ENCODE results near the gene TSPAN14. TPM values are rescaled to one million over a fixed set of nuclear protein-coding genes. Genes with fewer than 3 reads are reported as not detected.
A peak's percentile ranks its signal among the peaks of the same experiment; 100 is the strongest.

TSPAN14 gene
- total RNA-seq, 4 donors from 2014 or later: 17.9 to 50.5 (median 38.4) TPM

- H3K4me3 ChIP-seq: peak overlapping the region in 1 of 4 donors; percentile 8
- no peaks in the 10 kb centered on the region for H3K36me3 ChIP-seq
- TF ChIP-seq POLR2AphosphoS5 (IDR thresholded peaks at IDR 0.05) (no peak), EP300 (IDR thresholded peaks at IDR 0.05) (no peak), POLR2A (IDR thresholded peaks at IDR 0.05; ENCODE audit: low read depth) (no peak), CTCF (IDR thresholded peaks at IDR 0.05) (no peak)
- no peaks in the 10 kb centered on the region for H3K9me3 ChIP-seq
- intact Hi-C loops (cut with DNase I): no loop called here
- peaks cover 95 to 100% (median 100%) of the 10 kb centered on the region in 4 donors for H3K4me1 ChIP-seq
- peak; percentile 90 for DNase-seq (ENCODE audit: extremely low spot score)
- 47% methylated on average over 7 of the region's 7 CpGs for WGBS
- no peaks in the 10 kb centered on the region for H3K27me3 ChIP-seq
- H3K27ac ChIP-seq (replicated peaks in 1 of 4): peak overlapping the region; percentile 50 to 75 (median 71)
Observed at GRCh38 chr10:80462299-80462980, 8.3 kb downstream of the TSPAN14 start.

GRCh38 chr10:80462981-80463741 lies 9.1 kb downstream of the TSPAN14 start:
- H3K4me3 ChIP-seq: peak overlapping the region in 1 of 4 donors; percentile 8

GRCh38 chr10:80463868-80464267 lies 9.8 kb downstream of the TSPAN14 start:
- peaks cover 96 to 100% (median 100%) of the 10 kb centered on the region in 4 donors for H3K4me1 ChIP-seq

More at GRCh38 chr10:80462981-80463741, 9.1 kb downstream of the TSPAN14 start:
- intact Hi-C loops (cut with DNase I): no loop called here
- H3K4me1 ChIP-seq: peaks cover 94 to 100% (median 100%) of the 10 kb centered on the region in 4 donors
- H3K9me3 ChIP-seq: no peaks in the 10 kb centered on the region
- no peak for TF ChIP-seq EP300 (IDR thresholded peaks at IDR 0.05)
- no peak for TF ChIP-seq CTCF (IDR thresholded peaks at IDR 0.05)
- no peak for TF ChIP-seq POLR2AphosphoS5 (IDR thresholded peaks at IDR 0.05)
- H3K27me3 ChIP-seq: no peaks in the 10 kb centered on the region
- H3K36me3 ChIP-seq: no peaks in the 10 kb centered on the region
- peak; percentile 81 for DNase-seq (ENCODE audit: extremely low spot score)
- H3K27ac ChIP-seq (replicated peaks in 1 of 4): peak overlapping the region; percentile 50 to 75 (median 71)
- 27% methylated on average over 5 of the region's 5 CpGs for WGBS

More at GRCh38 chr10:80463868-80464267, 9.8 kb downstream of the TSPAN14 start:
- Histone ChIP-seq H3K4me3 (no peak overlapping the region), H3K9me3 (no peaks in the 10 kb centered on the region), H3K27ac (replicated peaks in 1 of 4) (peak overlapping the region; percentile 50 to 75 (median 72)), H3K27me3 (no peaks in the 10 kb centered on the region), H3K36me3 (peaks cover 0 to 3% (median under 1%) of the 10 kb centered on the region in 4 donors)
- no peak for DNase-seq (ENCODE audit: extremely low spot score)
- WGBS: 82% methylated on average over 10 of the region's 10 CpGs
- intact Hi-C loops (cut with DNase I): no loop called here
- no peak for TF ChIP-seq CTCF (IDR thresholded peaks at IDR 0.05)
- no peak for TF ChIP-seq EP300 (IDR thresholded peaks at IDR 0.05)
- no peak for TF ChIP-seq POLR2A (IDR thresholded peaks at IDR 0.05; ENCODE audit: low read depth)
- TF ChIP-seq POLR2AphosphoS5 (IDR thresholded peaks at IDR 0.05): no peak

Data from esophagus muscularis mucosa (tissue), 4 donors.